Measurements from ENCODE around the gene SH3BP5.

SH3BP5 gene

GRCh38 chr3:15347063-15347736 is 14.8 kb upstream of the SH3BP5 start:
- DNase-seq (ENCODE audit: low spot score) = no peak

GRCh38 chr3:15346516-15346915 is 14.1 kb upstream of the SH3BP5 start:
- no peak for DNase-seq (ENCODE audit: low spot score)

- no peak for DNase-seq (ENCODE audit: low spot score)
These were observed 13.3 kb upstream of the SH3BP5 start for GRCh38 chr3:15345608-15346137.

- no peak for DNase-seq (ENCODE audit: low spot score)
These were observed 12.8 kb upstream of the SH3BP5 start for GRCh38 chr3:15345066-15345607.

- DNase-seq (ENCODE audit: low spot score) = no peak
These were observed 10.6 kb upstream of the SH3BP5 start for GRCh38 chr3:15342945-15343344.

- DNase-seq (ENCODE audit: low spot score) = no peak
These were observed 9.9 kb upstream of the SH3BP5 start for GRCh38 chr3:15342246-15342645.

GRCh38 chr3:15341030-15341726 is 8.8 kb upstream of the SH3BP5 start:
- no peak for DNase-seq (ENCODE audit: low spot score)

GRCh38 chr3:15339786-15340215 is 7.4 kb upstream of the SH3BP5 start:
- no peak for DNase-seq (ENCODE audit: low spot score)

GRCh38 chr3:15339001-15339400 is 6.6 kb upstream of the SH3BP5 start:
- no peak for DNase-seq (ENCODE audit: low spot score)

- DNase-seq (ENCODE audit: low spot score) = no peak
These were observed 5.6 kb upstream of the SH3BP5 start for GRCh38 chr3:15337963-15338362.

- DNase-seq (ENCODE audit: low spot score) = no peak
These were observed 3.7 kb upstream of the SH3BP5 start for GRCh38 chr3:15336057-15336456.

- DNase-seq (ENCODE audit: low spot score) = no peak
These were observed 1.5 kb upstream of the SH3BP5 start for GRCh38 chr3:15333956-15334263.

GRCh38 chr3:15333099-15333955 is 941 bp upstream of the SH3BP5 start:
- no peak for DNase-seq (ENCODE audit: low spot score)

- no peak for DNase-seq (ENCODE audit: low spot score)
These were observed 581 bp downstream of the SH3BP5 start for GRCh38 chr3:15331606-15332404.

GRCh38 chr3:15331072-15331605 is 1.2 kb downstream of the SH3BP5 start:
- no peak for DNase-seq (ENCODE audit: low spot score)

- DNase-seq (ENCODE audit: low spot score) = no peak
These were observed 2.3 kb downstream of the SH3BP5 start for GRCh38 chr3:15330031-15330596.

GRCh38 chr3:15329046-15330005 is 3.1 kb downstream of the SH3BP5 start:
- no peak for DNase-seq (ENCODE audit: low spot score)

GRCh38 chr3:15327941-15328340 is 4.4 kb downstream of the SH3BP5 start:
- DNase-seq (ENCODE audit: low spot score) = no peak

GRCh38 chr3:15326673-15327072 is 5.7 kb downstream of the SH3BP5 start:
- DNase-seq (ENCODE audit: low spot score) = no peak

- DNase-seq (ENCODE audit: low spot score) = no peak
These were observed 6.3 kb downstream of the SH3BP5 start for GRCh38 chr3:15326037-15326436.
